WTC11 (cell line): Measurements from ENCODE around the gene PNCK.

Experiments used
- ATF2 ChIP-seq: sonication (generic); formaldehyde crosslinking; IDR thresholded peaks from 2 replicates; pipeline ENCODE4 v1.8.1; 2022; ENCODE audit warnings: low read depth, missing genetic modification reagents, borderline replicate concordance
- CREB1 ChIP-seq: sonication (generic); formaldehyde crosslinking; IDR thresholded peaks from 2 replicates; pipeline ENCODE4 v1.8.0; 2023; ENCODE audit warnings: mild to moderate bottlenecking, missing genetic modification reagents
- CTCF ChIP-seq: fragments of 200-600 bp; IDR thresholded peaks from 2 replicates; pipeline ENCODE4 v1.8.0; 2022; ENCODE audit warnings: antibody characterized with exemption
- ELF4 ChIP-seq: sonication (generic); formaldehyde crosslinking; IDR thresholded peaks from 2 replicates; pipeline ENCODE4 v1.8.1; 2022; ENCODE audit warnings: low read depth, mild to moderate bottlenecking, moderate library complexity, missing genetic modification reagents
- EMX1 ChIP-seq: fragments of 250-450 bp; sonication (Bioruptor Pico); IDR thresholded peaks from 2 replicates; pipeline ENCODE4 v1.8.0; 2021; ENCODE audit warnings: mild to moderate bottlenecking
- NR2C2 ChIP-seq: sonication (generic); formaldehyde crosslinking; IDR thresholded peaks from 2 replicates; pipeline ENCODE4 v1.8.0; 2022; ENCODE audit warnings: mild to moderate bottlenecking, missing genetic modification reagents
- ZNF281 ChIP-seq: sonication (generic); formaldehyde crosslinking; IDR thresholded peaks from 2 replicates; pipeline ENCODE4 v1.8.0; 2023; ENCODE audit warnings: mild to moderate bottlenecking, missing genetic modification reagents

- TF ChIP-seq ELF4 (no peak), NR2C2 (CRISPR knock-in tag) (no peak), CTCF (no peak), ATF2 (CRISPR knock-in tag) (no peak), ZNF281 (no peak), CREB1 (CRISPR knock-in tag) (no peak), EMX1 (no peak)
Measured at GRCh38 chrX:153639177-153640044, 34.2 kb downstream of the PNCK start.
